Stimulated activated CD8-positive, alpha-beta memory T cell treated with anti-CD3 and anti-CD28 coated beads, Interleukin-12 subunit alpha, Interleukin-12 subunit beta, amount 100 ng/mL, for 4 hours (primary cell): Measurements from ENCODE around the gene PRRC2B.

ENCODE experiments used
- DNase-seq: peaks from one replicate; pipeline ENCODE4 v3.0.0-alpha.2; 2020; ENCODE audit warnings: low read depth

Gene PRRC2B

GRCh38 chr9:131409458-131409992, 15.6 kb downstream of the PRRC2B start:
- DNase-seq: no peak

GRCh38 chr9:131410044-131410491, 16.2 kb downstream of the PRRC2B start:
- no peak for DNase-seq

DNA sequence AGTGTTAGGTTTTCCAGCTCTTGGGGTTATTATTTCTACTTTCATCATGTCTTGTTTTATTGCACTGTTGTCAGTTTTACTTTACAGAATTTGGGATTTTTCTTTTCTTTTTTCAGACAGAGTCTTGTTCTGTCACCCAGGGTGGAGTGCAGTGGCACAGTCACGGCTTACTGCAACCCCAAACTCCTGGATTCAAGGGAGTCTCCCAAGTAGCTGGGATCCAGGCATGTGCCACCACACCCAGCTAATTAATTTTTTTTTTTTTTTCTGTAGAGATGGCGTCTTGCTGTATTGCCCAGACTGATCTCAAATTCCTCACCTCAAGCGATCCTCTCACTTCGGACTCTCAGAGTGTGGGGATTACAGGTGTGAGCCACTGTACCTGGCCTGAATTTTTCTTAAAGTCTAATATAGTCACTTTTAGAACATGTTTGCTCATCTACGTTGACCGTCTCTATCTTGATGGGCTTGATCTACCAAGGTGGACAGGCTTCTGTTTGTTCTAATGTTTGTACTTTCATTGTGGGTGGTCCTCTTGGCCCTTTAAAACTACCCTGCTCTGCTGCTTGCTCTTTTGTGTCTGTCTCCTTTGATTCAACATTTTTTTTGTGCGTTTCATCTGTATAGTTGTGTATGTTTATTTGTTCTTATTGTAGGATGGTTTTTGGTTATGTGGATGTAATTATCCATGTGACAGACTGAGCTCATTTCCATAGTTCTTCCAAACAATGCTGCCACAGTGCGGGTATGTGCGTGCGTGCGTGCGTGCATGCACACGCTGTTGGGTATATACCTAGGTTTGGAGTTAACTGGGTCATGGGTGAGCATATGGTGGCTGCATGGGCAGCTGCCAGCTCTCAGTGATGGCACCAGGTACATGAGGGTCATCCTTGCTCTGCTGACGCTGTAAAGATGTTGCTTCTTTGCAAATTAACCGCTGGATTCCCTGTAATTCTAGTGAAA, 18.1 kb downstream of the PRRC2B start:
- DNase-seq: no peak

GRCh38 chr9:131416509-131416908, 22.6 kb downstream of the PRRC2B start:
- DNase-seq: no peak

- DNase-seq: no peak
These were observed 23.6 kb downstream of the PRRC2B start for GRCh38 chr9:131417264-131418142.

DNA sequence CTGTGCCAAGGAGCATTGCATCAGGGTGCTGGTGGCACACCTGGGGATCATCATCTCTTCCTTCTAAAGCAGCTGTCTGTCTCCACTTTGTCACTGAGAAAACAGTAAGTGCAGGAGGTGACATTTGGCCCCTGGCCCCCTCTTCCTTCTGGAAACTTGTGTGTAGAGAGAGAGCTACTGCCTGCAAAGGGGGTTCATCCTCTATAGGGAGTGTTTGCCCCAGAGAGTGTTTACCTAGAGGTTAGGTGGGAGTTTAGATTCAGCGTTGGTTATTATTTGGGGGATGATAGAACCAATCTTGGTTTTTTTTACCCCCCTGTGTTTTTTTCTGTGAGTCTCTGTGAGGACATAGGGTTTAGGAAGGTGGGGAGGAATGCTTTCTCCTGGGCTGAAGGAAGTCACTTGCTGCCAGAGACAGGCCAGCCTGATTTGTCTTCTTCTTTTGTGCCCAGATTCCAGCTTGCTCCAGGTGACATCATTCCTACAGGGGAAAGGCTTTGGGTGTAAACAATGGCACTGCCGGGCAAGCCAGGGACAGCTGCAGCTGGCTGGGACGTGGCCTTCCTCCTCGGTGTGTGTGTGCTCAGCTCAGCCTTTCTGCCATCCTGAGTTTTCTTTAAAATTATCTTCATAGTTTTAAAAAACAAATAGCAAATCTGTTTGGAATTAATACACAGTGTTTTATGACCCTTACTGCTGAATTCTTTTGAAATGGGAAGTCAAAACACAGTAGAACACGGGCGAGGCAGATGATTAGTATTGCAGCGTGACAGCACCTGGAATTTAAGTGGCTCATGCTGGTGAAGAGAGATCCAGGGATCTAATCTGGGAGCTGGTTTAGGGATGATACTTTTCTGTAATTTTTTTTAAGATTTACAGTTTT, 24.5 kb downstream of the PRRC2B start:
- no peak for DNase-seq

DNA sequence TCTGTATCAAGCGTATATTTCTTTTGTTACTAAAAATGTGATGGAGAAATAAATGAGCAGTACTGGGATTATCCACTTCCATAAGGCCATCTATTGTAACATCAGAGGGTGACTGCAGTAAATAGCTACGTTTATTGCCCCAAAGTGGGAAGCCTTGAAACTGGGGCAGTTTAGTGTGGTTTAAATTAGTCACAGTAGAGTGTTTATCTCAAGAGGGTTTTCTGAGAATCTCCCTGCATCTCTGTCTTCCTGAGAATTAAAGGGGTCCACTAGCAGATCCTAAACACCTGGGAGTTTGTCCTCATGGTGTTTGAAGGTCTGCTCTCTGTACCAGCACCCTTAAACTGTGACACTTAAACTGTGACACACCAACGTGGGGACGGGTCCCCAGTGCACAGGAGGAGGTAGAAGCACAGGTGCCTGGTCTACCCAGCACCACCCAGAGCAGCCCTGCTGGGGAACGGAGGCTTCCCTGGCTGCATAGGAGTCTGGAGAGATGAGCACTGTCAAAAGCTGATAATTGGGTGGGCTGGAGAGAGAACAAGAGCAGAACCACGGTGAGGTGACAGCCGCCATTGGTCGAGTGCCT, 25.2 kb downstream of the PRRC2B start:
- DNase-seq: no peak

GRCh38 chr9:131419716-131420115, 25.8 kb downstream of the PRRC2B start:
- no peak for DNase-seq

DNA sequence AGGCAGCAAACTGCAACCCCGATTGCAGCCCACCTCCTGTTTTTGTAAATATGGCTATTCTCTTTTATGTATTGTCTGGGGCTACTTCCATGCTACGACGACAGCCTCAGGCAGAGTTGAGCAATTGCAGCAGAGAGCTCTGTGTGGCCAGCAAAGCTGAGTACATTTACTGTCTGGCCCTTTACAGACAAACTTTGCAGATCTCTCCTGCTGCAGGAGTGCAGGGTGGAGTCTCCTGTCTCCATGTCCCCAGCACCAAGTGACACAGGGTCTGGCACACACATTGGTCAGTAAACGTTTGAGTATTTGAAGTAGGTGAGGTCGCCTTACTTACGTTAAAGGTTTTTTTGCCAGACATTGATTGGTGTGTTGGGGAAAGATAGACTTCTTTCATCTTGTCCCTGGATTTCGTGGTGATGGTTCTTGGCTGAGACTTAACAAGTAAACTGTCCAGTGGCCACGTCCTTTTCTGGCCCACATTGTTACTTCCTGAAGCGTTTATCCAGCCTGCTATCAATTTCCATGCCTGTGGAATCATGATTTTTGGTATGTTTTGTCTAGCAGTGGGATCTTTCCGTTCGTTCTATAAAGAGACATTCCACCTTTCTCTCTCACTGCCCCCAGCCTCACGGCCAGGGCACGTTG, 27.2 kb downstream of the PRRC2B start:
- no peak for DNase-seq

DNA sequence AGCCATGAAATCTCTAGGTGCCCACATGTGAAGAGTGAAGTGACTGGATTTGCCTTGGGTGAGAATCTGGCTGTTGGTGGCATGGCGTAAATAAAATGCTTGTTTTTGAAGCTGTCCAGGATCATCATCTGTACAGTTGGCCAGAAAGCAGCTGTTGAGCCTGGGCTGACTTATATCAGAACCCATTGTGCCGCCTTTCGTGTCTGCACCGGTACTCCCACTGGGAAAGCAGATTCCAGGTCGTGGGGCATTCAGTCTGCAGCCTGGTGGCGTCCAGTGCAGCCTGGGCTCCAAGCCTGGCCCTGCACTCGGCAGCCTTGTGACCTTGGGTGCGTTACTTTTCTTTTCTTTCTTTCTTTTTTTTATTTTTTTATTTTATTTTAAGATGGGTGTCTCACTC, 27.8 kb downstream of the PRRC2B start:
- no peak for DNase-seq

DNA sequence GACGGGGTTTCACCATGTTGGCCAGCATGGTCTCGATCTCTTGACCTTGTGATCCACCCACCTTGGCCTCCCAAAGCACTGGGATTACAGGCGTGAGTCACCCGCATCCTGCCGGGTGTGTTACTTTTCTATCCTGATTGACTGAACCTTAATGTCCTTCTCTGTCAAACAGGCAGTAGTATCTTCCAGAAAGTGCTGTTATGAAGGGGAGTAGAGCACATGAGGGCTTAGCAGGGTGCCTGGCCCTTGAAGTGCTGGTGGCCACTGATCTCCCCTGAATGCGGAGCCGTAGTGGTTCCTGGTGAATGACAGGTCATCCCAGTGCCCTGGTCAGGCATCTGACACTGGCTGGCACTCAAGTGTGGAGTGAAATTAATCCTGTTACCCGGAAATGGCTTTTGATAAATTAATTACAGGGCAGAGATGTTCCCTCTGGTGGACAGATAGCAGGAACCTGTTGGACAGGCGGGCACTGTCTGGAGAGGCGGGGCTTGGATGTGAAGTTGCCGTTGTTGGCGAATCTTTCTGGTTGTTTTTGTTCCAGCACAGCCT, 28.4 kb downstream of the PRRC2B start:
- no peak for DNase-seq

GRCh38 chr9:131423171-131423581, 29.3 kb downstream of the PRRC2B start:
- DNase-seq: no peak

GRCh38 chr9:131426545-131426944, 32.7 kb downstream of the PRRC2B start:
- DNase-seq: no peak

- DNase-seq: no peak
These were observed 35.5 kb downstream of the PRRC2B start for GRCh38 chr9:131429121-131430012.

DNA sequence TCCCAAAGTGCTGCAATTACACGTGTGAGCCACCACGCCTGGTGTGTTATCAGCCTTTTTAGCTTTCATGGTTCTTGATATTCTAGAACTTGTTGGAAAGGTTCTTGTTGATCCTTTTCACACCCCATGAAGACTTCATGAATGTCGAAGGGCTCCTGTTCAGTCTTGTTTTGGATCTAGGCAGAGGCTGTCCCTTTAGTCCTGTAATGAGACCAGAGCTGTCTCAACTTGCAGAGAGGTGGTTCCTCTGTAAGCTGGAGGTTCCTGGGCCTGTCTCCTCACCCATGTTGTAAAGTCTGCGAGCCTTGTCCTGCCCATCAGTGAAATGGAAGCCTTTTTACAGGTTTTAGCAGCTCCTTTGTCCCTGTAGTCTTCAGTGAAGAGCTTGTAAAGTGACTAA, 38.2 kb downstream of the PRRC2B start:
- no peak for DNase-seq

GRCh38 chr9:131432597-131433301, 38.9 kb downstream of the PRRC2B start:
- DNase-seq: no peak

DNA sequence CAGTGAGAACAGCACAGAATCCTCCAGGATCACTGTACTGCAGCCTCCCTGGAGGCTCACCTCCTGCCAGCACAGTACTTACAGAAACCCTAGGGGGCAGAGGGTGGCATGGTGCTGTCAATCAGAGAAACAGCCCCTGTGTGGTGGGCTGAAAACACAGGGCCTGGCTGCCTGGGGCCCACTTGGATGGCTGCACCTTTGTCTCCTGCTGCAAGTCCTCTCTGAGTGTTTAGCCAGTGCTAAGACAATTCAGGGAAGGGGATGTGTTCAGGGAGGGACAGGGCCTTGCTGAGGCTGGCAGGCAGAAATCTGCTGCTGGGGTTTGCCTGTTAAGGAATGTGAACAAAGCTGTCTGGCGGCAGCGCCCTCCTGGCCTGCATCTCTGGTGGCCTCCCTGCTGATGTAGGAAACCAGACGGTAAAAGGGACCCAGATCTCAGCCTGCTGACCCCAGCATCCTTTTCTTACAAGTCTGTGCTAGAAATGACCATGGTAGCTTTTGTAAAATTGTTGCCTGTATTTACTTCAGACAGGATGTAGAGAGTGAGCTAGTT, 39.5 kb downstream of the PRRC2B start:
- no peak for DNase-seq

DNA sequence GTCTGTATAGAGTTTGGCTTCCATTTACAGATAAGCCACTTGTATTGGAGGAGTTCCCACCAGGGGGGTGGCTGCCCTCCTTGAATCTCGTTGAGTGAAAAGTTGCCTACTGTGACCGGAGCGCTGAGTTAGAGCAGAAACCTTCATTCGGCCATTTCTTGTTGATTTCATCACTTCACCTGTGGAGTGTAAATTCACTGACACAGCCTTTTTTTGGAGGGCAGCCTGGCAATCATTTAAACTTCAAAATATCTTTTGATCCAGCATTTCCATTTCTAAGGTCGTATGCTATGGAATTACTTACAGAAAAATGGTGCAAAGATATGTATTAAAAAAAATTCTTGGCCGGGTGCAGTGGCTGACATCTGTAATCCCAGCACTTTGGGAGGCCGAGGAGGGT, 40.8 kb downstream of the PRRC2B start:
- DNase-seq: no peak
